Kidney epithelial cell (primary cell): ENCODE results near the gene CDC25C. TPM values are rescaled to one million over a fixed set of nuclear protein-coding genes. Genes with fewer than 3 reads are reported as not detected.
"Not testable (repeated sequence)": the region's sequence is repeated elsewhere in the genome, so short reads cannot be mapped to it uniquely, and the experiment has no call there.

Experiments used
- DNase-seq: peaks from one replicate; pipeline ENCODE4 v3.0.0-alpha.2; 2010; ENCODE audit warnings: low read depth
- H3K27me3 ChIP-seq: 2 replicates; pipeline ENCODE4 v1.6.0; 2011; ENCODE audit warnings: low read length; ENCODE audit not compliant: control insufficient read depth, insufficient read depth
- H3K36me3 ChIP-seq: 2 replicates; pipeline ENCODE4 v1.5.1; 2011; ENCODE audit warnings: low read length; ENCODE audit not compliant: control insufficient read depth, insufficient read depth
- H3K4me3 ChIP-seq: 2 replicates; pipeline ENCODE4 v1.5.1; 2011; ENCODE audit warnings: low read depth, mild to moderate bottlenecking, control low read depth, low read length
- CTCF ChIP-seq: IDR thresholded peaks from 2 replicates; pipeline ENCODE4 v1.5.1; 2011; ENCODE audit warnings: mild to moderate bottlenecking, moderate library complexity, low read length, control low read depth, inconsistent platforms; ENCODE audit not compliant: insufficient read depth, poor library complexity, severe bottlenecking
- total RNA-seq: library from RNA; depleted of rRNA; stranded (reverse); fragments of >200 nt; gene quantifications from 2 replicates; pipeline ENCODE4 v1.2.3, GENCODE V29; 2015

CDC25C gene
- total RNA-seq, 1 donor from 2014 or later = 2.0 TPM

GRCh38 chr5:138252944-138253343, 78.7 kb downstream of the CDC25C start:
- DNase-seq = no peak
- H3K36me3 ChIP-seq = no peaks in the 10 kb centered on the region
- H3K4me3 ChIP-seq = no peak overlapping the region
- no peak for TF ChIP-seq CTCF
- peaks cover 13% of the 10 kb centered on the region for H3K27me3 ChIP-seq

GRCh38 chr5:138247800-138248199, 83.8 kb downstream of the CDC25C start:
- not testable (repeated sequence) for H3K36me3 ChIP-seq, H3K4me3 ChIP-seq, DNase-seq
- H3K27me3 ChIP-seq = peaks cover 18% of the 10 kb centered on the region

GRCh38 chr5:138246822-138247221, 84.8 kb downstream of the CDC25C start:
- Histone ChIP-seq H3K4me3 (no peak overlapping the region), H3K27me3 (peaks cover 18% of the 10 kb centered on the region), H3K36me3 (no peaks in the 10 kb centered on the region)
- no peak for TF ChIP-seq CTCF
- no peak for DNase-seq

GRCh38 chr5:138246334-138246733, 85.3 kb downstream of the CDC25C start:
- peaks cover 23% of the 10 kb centered on the region for H3K27me3 ChIP-seq
- no peak for DNase-seq
- H3K4me3 ChIP-seq = no peak overlapping the region
- H3K36me3 ChIP-seq = no peaks in the 10 kb centered on the region
- TF ChIP-seq CTCF = no peak

GRCh38 chr5:138245717-138246116, 85.9 kb downstream of the CDC25C start:
- DNase-seq = no peak
- no peaks in the 10 kb centered on the region for H3K36me3 ChIP-seq
- peaks cover 29% of the 10 kb centered on the region for H3K27me3 ChIP-seq
- TF ChIP-seq CTCF = no peak
- H3K4me3 ChIP-seq = no peak overlapping the region

GRCh38 chr5:138243794-138244193, 87.8 kb downstream of the CDC25C start:
- peaks cover 30% of the 10 kb centered on the region for H3K27me3 ChIP-seq
- no peak for DNase-seq
- no peaks in the 10 kb centered on the region for H3K36me3 ChIP-seq
- no peak overlapping the region for H3K4me3 ChIP-seq
- TF ChIP-seq CTCF = no peak
